Lower leg skin (tissue), 4 donors: Measurements from ENCODE around the gene SH3RF2. TPM values are rescaled to one million over a fixed set of nuclear protein-coding genes. Genes with fewer than 3 reads are reported as not detected.
A peak's percentile ranks its signal among the peaks of the same experiment; 100 is the strongest.

ENCODE experiments used
- DNase-seq, 2 donors: peaks; one replicate each; pipeline ENCODE4 v3.0.0-alpha.2; 2019; ENCODE audit warnings: low spot score in 2 of 2
- H3K4me3 ChIP-seq: fragments of 200-600 bp; sonication (generic); 2 replicates; pipeline ENCODE4 v1.5.1; 2017; ENCODE audit warnings: mild to moderate bottlenecking, low read depth; ENCODE audit not compliant: poor library complexity, severe bottlenecking
- CTCF ChIP-seq, 3 donors: fragments of 450-650 bp; IDR thresholded peaks; one replicate each; pipeline ENCODE4 v1.5.1; 2016; ENCODE audit warnings: antibody characterized with exemption in 3 of 3, mild to moderate bottlenecking in 3 of 3, moderate library complexity in 2 of 3
- POLR2A ChIP-seq, 2 donors: fragments of 450-650 bp; IDR thresholded peaks; one replicate each; pipeline ENCODE4 v1.6.1; 2016 to 2017; ENCODE audit warnings: antibody characterized with exemption in 2 of 2, mild to moderate bottlenecking in 1 of 2, moderate library complexity in 1 of 2
- WGBS, 2 donors: methylation state at CpG; one replicate each; pipeline ENCODE4 v1.1.5; 2018; 5-methylcytosine and 5-hydroxymethylcytosine counted together
- intact Hi-C: fragments of 100-400 bp; cut with DNase I; formaldehyde crosslinking; loops from one replicate; pipeline ENCODE4 v1.15.0; 2023; ENCODE audit warnings: low total_unique reads
- total RNA-seq, 4 donors: library from RNA; depleted of rRNA; stranded (reverse); fragments of >200 nt; gene quantifications; one replicate each; pipeline ENCODE4 v1.1.0, GENCODE V29; 2016

Gene SH3RF2
- total RNA-seq, 4 donors from 2014 or later, result 109 to 169 (median 121) TPM

GRCh38 chr5:146034127-146034526, 97.7 kb downstream of the SH3RF2 start:
- intact Hi-C loops, result no loop called here
- H3K4me3 ChIP-seq, result no peak overlapping the region
- no peak for DNase-seq
- TF ChIP-seq POLR2A (IDR thresholded peaks at IDR 0.05) (no peak), CTCF (IDR thresholded peaks at IDR 0.05) (no peak)
- WGBS, 2 donors, result 76 to 80% methylated on average over 2 of the region's 2 CpGs

GRCh38 chr5:146034605-146035004, 98.2 kb downstream of the SH3RF2 start:
- TF ChIP-seq POLR2A (IDR thresholded peaks at IDR 0.05) (no peak), CTCF (IDR thresholded peaks at IDR 0.05) (no peak)
- 78 to 93% methylated on average over 4 of the region's 4 CpGs for WGBS, 2 donors
- DNase-seq, result no peak
- intact Hi-C loops, result no loop called here
- no peak overlapping the region for H3K4me3 ChIP-seq

DNA sequence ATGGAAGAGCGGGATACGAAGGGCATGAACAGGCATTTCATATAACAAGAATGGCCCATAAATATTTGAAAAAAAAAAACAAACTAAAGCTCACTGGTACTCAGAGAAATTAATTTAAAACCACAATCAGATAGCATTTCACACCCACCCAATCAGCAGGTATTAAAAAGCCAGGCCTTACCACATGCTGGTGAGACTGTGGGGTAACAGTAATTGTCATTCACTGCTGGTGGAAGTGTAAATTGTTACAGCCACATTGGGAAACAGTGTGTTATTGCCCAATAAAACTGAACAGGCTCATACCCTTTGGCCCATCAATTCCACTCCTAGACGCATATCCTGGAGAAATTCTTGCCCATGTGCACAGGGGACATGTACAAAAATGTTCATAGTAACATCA, 103.0 kb downstream of the SH3RF2 start:
- TF ChIP-seq POLR2A (IDR thresholded peaks at IDR 0.05), result no peak
- TF ChIP-seq CTCF (IDR thresholded peaks at IDR 0.05), result no peak
- H3K4me3 ChIP-seq, result no peak overlapping the region
- DNase-seq, result no peak
- intact Hi-C loops, result no loop called here
- WGBS, 2 donors, result 49 to 67% methylated on average over 3 of the region's 3 CpGs

- TF ChIP-seq CTCF (IDR thresholded peaks at IDR 0.05) (no peak), POLR2A (IDR thresholded peaks at IDR 0.05) (no peak)
- no peak overlapping the region for H3K4me3 ChIP-seq
- intact Hi-C loops, result no loop called here
- DNase-seq, result peak in 1 of 2 donors; percentile 37
- 28 to 37% methylated on average over 3 of the region's 3 CpGs for WGBS, 2 donors
These were observed 104.1 kb downstream of the SH3RF2 start for GRCh38 chr5:146040527-146040926.

- 76 to 79% methylated on average over 10 of the region's 10 CpGs for WGBS, 2 donors
These were observed 104.9 kb downstream of the SH3RF2 start for GRCh38 chr5:146041180-146041789.

More at GRCh38 chr5:146041180-146041789, 104.9 kb downstream of the SH3RF2 start:
- DNase-seq, result no peak
- intact Hi-C loops, result no loop called here
- TF ChIP-seq CTCF (IDR thresholded peaks at IDR 0.05), result no peak
- TF ChIP-seq POLR2A (IDR thresholded peaks at IDR 0.05), result no peak
- H3K4me3 ChIP-seq, result no peak overlapping the region
